Prostate gland (tissue), 2 donors: ENCODE measurements around the gene SUSD3.

ENCODE experiments used
- CTCF ChIP-seq, 4 experiments: fragments of 200-600 bp in 2 of 4; fragments of 450-650 bp in 2 of 4; sonication (generic) in 2 of 4; IDR thresholded peaks; 1 replicate in 3 of 4; 2 replicates in 1 of 4; pipeline ENCODE4 v1.5.1; 2016 to 2019; ENCODE audit warnings: antibody characterized with exemption in 4 of 4, mild to moderate bottlenecking in 2 of 4, moderate library complexity in 2 of 4
- POLR2A ChIP-seq: fragments of 450-650 bp; IDR thresholded peaks from one replicate; pipeline ENCODE4 v1.6.1; 2016; ENCODE audit warnings: antibody characterized with exemption, mild to moderate bottlenecking
- POLR2AphosphoS5 ChIP-seq: sonication (generic); formaldehyde crosslinking; IDR thresholded peaks from one replicate; pipeline ENCODE4 v1.6.1; 2017; ENCODE audit warnings: antibody characterized with exemption

- no peak for TF ChIP-seq CTCF (IDR thresholded peaks at IDR 0.05)
- no peak for TF ChIP-seq POLR2A
- no peak for TF ChIP-seq POLR2AphosphoS5
Observed at GRCh38 chr9:93009337-93010015, 49.0 kb upstream of the SUSD3 start.
